ENCODE data around the gene JCHAIN. TPM values are rescaled to one million over a fixed set of nuclear protein-coding genes. Genes with fewer than 3 reads are reported as not detected.

JCHAIN gene
- total and polyA plus RNA-seq, 2 of the 13 experiments (the other 11 are each of a cell fraction or from before 2014, with no cell fraction given): not detected

GRCh38 chr4:70704215-70704930 is 38.1 kb upstream of the JCHAIN start:
- Histone ChIP-seq H4K20me1 (ENCODE audit: insufficient read depth, low read length) (no peaks in the 10 kb centered on the region), H3K36me3 (replicated peaks in 1 of 2; ENCODE audit: control insufficient read depth in 1 of 2, insufficient read depth in 2 of 2, low read length in 2 of 2) (no peaks in the 10 kb centered on the region), H3K27me3 (ENCODE audit: control insufficient read depth in 1 of 2, insufficient read depth in 2 of 2, low read length in 2 of 2) (no peaks in the 10 kb centered on the region; a peak in 1 of 5 replicates), H3K79me2 (ENCODE audit: insufficient read depth, low read length) (peaks cover 23% of the 10 kb centered on the region), H3K27ac (ENCODE audit: extremely low read length, insufficient read depth, low read length) (peak overlapping the region; percentile 91), H3K4me3 (replicated peaks in 1 of 3; ENCODE audit: insufficient read depth in 1 of 3, low read depth in 2 of 3, low read length in 3 of 3) (peak overlapping the region; percentile 72 to 88 (median 80)), H2AFZ (ENCODE audit: low read length) (peak overlapping the region; percentile 85), H3K9ac (ENCODE audit: insufficient read depth, low read depth, low read length) (peak overlapping the region; percentile 84), H3K4me2 (ENCODE audit: low read depth, low read length) (peak overlapping the region; percentile 87), H3K9me3 (ENCODE audit: low read length) (no peaks in the 10 kb centered on the region), H3K4me1 (ENCODE audit: insufficient read depth, low read length) (peaks cover 40% of the 10 kb centered on the region)
- no peak for FAIRE-seq
- in situ Hi-C loops (cut with HindIII; ENCODE audit: extremely low pct_ligation_motif_present, low pct_unique_long_range_greater_than_20kb) (no loop called here), intact Hi-C loops (cut with micrococcal nuclease; ENCODE audit: unreplicated experiment) (loop anchor here (1.0 to 10.0 kb wide), 3 partner anchors 16 to 290 kb away; partner anchors contain the start of genes DCK and UTP3)
- peak; percentile 85 for ATAC-seq
- ChIA-PET CTCF (ENCODE audit: low intra/inter-chr PET ratio, low total read pairs) (interaction anchor here (0.7 to 1.0 kb wide), 2 partner anchors 17 to 52 kb away, joined by 3 read pairs; no protein-coding TSS in a partner anchor), POLR2A (interaction anchor here (0.9 to 6.4 kb wide), 5 partner anchors 9 to 198 kb away, joined by 3 to 75 read pairs (median 4); partner anchors contain the start of genes MOB1B and UTP3)
- TSS peak; percentile 95 for BruUV-seq (replicated peaks)
- WGBS (ENCODE audit: low lambda C conversion rate): 0% methylated on average over 17 of the region's 58 CpGs
- peak; percentile 67 for DNase-seq (ENCODE audit: low spot score)
- TF ChIP-seq PAXIP1 (CRISPR knock-in tag; conservative IDR thresholded peaks at IDR 0.05) (peak; percentile 58; the same call in 1 of the 2 replicates), ZNF253 (CRISPR knock-in tag; IDR thresholded peaks at IDR 0.05; ENCODE audit: borderline replicate concordance) (no peak), ARHGAP35 (CRISPR knock-in tag; IDR thresholded peaks at IDR 0.05; ENCODE audit: borderline replicate concordance) (no peak), ELF4 (CRISPR knock-in tag; IDR thresholded peaks at IDR 0.05; ENCODE audit: borderline replicate concordance) (no peak), ZNF839 (CRISPR knock-in tag; IDR thresholded peaks at IDR 0.05; ENCODE audit: borderline replicate concordance) (no peak), ATF1 (CRISPR knock-in tag; IDR thresholded peaks at IDR 0.05) (no peak), SRSF1 (optimal IDR thresholded peaks at IDR 0.05; ENCODE audit: low read depth, low read length) (no peak), HCFC1 (IDR thresholded peaks at IDR 0.05; ENCODE audit: low read depth, low read length) (no peak), ZBTB25 (CRISPR knock-in tag; IDR thresholded peaks at IDR 0.05) (0 out of 2 replicates have a peak, but pooled peaks have one; percentile 42), TP53 (CRISPR knock-in tag; conservative IDR thresholded peaks at IDR 0.05) (no peak), CSRNP2 (CRISPR knock-in tag; conservative IDR thresholded peaks at IDR 0.05; ENCODE audit: low read depth) (no peak), ZNF460 (CRISPR knock-in tag; IDR thresholded peaks at IDR 0.05; ENCODE audit: borderline replicate concordance) (no peak), ZFP82 (CRISPR knock-in tag; IDR thresholded peaks at IDR 0.05; ENCODE audit: borderline replicate concordance) (no peak), PHF20 (CRISPR knock-in tag; IDR thresholded peaks at IDR 0.05) (no peak; the same call in 1 of the 2 replicates), MAX (IDR thresholded peaks at IDR 0.05) (peak; percentile 38; the same call in 1 of the 2 replicates), HNF4A (CRISPR knock-in tag; IDR thresholded peaks at IDR 0.05) (no peak), CC2D1A (CRISPR knock-in tag; IDR thresholded peaks at IDR 0.05) (no peak), NR1H2 (CRISPR knock-in tag; IDR thresholded peaks at IDR 0.05; ENCODE audit: borderline replicate concordance, low read depth) (no peak)
